CD4-positive, alpha-beta T cell treated with Interleukin-4 for 4 hours (primary cell): ENCODE data around the gene NDUFS2.

Experiments used
- DNase-seq: peaks from one replicate; pipeline ENCODE4 v3.0.0-alpha.2; 2020

Gene NDUFS2

DNA sequence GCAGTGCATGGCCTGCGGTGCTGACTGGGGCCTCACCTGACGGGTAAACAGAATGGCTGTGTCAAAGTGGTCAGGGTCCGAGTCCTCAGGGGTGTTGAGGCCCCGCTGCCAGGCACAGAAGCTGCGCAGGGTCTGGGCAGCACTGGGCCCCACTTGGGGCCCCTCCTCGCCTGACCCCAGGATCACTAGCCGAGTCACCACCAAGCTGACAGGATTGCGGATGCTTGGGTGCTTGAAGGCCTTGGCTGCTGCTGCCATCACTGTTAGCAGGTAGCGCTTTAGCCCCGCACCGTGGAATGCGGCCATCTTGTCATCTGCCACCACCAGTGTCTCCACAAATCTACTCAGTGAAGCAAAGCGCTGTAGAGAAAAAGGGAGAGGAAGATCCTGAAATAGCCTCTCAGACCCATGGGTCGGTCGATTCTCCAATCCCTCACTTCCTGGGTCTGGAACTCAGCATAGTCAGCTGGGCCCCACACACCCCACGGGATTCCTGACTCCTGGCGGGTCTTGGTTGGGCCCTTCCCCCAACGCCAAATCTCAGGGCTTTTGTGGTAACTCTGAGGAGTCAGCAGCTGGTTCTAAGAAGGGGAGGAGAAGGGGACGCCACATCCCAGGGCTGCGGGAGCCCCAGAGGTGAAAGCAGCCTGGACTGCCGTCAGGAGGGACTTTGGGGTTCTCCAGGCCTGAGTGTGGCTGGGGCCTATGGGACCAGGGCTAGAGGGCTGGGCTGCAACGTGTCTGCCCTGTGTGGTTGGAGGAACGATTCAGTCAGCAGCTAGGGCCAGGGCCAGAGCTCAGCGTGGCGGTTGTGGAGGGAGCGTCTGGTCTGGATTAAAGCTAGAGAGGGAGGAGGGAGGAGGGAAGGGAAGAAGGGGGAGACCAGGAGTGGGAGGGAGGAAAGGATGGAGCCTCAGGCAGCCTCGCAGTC is 5.4 kb upstream of the NDUFS2 start:
- no peak for DNase-seq

GRCh38 chr1:161197560-161198193 is 4.5 kb upstream of the NDUFS2 start:
- no peak for DNase-seq

DNA sequence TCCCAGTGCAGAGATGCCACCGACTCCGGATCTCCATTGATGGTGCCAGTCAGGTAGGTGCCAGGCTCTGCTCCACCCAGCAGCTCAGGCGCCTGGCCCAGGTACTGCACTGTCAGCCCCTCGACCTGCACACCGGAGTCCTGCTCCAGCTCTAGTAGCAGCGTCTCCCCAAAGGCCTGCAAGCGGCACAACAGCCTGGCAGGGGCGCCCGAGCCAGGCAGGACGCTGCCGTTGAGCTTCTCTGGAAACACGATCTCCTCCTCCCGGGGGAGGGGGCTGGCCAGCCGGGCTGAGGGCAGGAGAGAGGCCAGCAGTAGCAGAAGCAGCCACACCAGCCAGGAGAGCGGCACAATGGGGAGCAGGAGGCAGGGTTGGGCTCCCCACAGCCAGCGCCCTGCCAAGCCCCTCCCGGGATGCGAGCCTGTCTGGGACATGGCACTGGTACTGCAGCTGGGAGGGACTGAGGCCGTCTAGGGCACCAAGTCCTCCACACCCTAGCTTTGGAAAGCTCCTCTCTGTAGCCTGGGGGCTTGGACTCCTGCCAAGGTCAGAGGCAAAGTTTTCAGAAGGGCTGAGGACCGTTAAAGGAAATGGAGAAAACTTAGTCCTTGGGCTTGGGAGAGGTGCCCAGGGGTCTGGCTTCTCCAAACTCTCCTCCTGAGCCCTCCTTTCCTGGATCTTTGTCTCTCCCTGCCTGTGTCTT is 3.8 kb upstream of the NDUFS2 start:
- DNase-seq: no peak

- DNase-seq: no peak
These were observed 3.2 kb upstream of the NDUFS2 start, which contains the start of gene ADAMTS4 for GRCh38 chr1:161198897-161199431. Gene ADAMTS4 (minus strand): TSS chr1:161199054. CDS start chr1:161198627, 427 bp downstream.

DNA sequence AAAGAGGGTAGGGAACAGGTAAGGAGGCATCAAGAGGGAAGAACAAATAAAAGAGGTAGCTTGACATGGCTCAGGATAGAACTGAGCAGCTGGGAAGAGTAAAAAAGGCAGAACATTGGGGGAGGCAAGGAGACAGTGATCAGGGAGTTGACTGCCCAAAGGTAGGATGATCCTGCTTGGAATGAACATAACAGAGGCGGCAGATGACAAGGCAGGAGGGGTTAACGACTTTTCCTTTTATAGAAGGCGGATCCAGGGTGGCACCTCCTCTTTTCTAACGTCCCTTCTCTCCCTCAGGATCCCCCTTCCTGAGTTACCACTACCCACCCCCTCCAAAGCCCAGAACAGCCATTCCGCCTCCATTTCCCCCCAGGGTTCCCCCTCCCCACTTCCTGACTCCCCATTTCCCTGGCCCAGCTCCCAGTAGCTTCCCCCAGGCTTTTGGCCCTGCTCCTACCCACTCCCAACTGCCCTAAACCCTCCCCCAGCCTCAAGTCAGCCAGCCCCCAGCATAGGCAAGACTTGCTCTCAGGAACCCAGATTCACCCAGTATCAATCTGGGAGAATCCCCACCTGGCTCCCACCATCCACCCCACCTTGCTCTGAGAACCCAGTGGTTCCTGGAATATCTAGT is 2.5 kb upstream of the NDUFS2 start:
- DNase-seq: no peak

GRCh38 chr1:161200421-161200991 is 1.7 kb upstream of the NDUFS2 start:
- no peak for DNase-seq

DNA sequence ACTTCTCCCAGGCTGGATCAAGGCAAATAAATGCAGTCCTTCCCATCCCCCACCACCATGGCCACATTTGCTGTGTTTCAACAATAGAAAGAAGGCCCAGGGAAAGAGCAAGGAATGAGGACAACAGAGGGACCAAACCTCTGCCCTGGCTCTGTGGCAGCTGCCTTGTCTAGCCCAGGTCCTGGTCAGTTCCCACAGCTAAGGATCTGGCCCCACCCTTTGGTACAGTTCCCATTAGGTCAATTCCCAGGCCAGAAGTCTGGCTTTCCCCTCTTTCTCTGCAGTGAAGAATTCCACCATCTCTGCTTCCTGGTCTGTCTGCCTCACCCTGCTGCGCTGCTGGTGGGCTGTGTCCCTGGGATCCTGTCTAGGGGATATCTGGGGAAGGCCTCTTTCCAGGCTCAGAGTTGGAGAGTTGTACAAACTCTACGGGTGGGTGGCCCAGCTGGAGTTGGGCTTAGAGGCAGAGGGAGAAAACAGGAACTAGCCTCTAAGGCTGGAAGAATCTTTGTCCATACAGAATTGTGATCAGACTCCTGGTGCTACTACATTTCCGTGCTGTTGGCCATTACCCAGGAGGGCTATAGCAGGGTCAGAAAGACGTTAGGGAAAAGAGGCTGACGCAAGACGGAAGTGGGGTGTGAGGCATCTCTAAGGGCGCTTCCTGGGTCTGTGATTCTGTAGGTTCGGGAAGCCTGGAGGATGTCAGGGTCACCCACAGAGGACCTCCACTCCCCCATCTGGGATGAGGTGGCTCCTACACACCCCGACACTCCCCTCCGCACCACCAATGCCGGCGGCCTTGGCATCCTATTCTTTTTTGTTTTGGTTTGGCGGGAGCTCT is 953 bp upstream of the NDUFS2 start:
- DNase-seq: no peak

GRCh38 chr1:161206411-161207140 is 4.4 kb downstream of the NDUFS2 start:
- DNase-seq: no peak

GRCh38 chr1:161207173-161207572 is 5.0 kb downstream of the NDUFS2 start:
- DNase-seq: no peak

GRCh38 chr1:161209790-161210409 is 7.7 kb downstream of the NDUFS2 start:
- peak; percentile 65 for DNase-seq

- DNase-seq: no peak
These were observed 12.2 kb downstream of the NDUFS2 start for GRCh38 chr1:161214369-161214768.

DNA sequence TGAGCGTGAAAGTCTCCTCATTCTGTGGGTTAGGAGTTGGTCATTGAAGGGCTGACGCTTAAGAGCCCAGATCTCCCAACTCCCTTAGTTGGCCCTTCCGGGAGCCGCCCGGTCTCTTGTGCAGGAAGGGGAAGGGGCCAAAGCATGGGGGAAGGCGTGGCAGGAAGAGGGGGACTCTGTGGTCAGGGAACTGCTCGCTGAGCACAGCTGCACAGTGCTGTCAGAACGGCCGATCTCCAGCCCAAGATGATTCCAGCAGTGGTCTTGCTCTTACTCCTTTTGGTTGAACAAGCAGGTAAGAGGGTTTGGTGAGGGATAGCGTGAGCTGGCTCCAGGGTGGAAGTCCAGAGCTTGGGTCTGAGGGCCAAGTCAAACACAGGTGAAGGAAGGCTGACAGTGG is 12.9 kb downstream of the NDUFS2 start, which contains the start of gene FCER1G:
Gene FCER1G, plus strand, starts transcription at position 220 of the 400 bp plus-strand sequence. Its CDS starts 27 bp downstream, at position 247.
- DNase-seq: no peak

DNA sequence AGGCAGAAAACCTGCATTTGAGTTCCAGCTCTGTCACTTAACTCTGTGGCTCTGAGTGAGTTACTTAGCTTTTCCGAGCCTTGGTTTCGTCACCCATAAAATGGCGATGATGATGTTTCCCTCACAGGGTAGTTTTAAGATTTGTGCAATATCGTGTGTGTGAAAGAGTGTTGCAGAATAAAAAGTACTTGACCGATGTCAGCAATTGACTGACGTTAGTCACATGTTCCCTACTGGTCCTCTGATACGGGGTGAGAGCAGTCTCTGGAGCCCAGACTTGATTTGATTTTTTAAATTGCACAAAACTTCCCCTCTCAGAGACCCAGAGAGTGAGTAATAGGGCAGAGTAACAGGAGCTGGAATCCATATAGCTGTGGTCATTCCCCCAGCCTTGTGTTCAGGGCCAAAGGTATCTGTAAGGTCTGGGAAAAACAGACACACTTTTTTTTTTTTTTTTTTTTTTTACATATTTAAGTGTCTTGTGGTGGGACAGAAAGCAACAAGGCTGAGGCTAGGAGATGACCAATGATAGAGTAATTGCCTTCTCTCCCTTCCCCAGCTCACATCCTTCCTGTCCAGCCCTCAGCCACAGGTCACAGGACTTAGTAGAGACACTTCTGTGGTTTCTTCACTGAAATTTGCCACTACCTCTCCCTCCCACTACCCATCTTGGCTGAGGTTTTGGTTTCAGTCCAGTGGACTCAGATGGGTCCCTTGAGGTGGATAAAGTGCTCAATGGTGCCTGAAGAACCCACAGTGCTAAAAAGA is 15.0 kb downstream of the NDUFS2 start:
- no peak for DNase-seq

- DNase-seq: no peak
These were observed 15.7 kb downstream of the NDUFS2 start for GRCh38 chr1:161217831-161218230.

GRCh38 chr1:161218301-161219077 is 16.3 kb downstream of the NDUFS2 start:
- no peak for DNase-seq

DNA sequence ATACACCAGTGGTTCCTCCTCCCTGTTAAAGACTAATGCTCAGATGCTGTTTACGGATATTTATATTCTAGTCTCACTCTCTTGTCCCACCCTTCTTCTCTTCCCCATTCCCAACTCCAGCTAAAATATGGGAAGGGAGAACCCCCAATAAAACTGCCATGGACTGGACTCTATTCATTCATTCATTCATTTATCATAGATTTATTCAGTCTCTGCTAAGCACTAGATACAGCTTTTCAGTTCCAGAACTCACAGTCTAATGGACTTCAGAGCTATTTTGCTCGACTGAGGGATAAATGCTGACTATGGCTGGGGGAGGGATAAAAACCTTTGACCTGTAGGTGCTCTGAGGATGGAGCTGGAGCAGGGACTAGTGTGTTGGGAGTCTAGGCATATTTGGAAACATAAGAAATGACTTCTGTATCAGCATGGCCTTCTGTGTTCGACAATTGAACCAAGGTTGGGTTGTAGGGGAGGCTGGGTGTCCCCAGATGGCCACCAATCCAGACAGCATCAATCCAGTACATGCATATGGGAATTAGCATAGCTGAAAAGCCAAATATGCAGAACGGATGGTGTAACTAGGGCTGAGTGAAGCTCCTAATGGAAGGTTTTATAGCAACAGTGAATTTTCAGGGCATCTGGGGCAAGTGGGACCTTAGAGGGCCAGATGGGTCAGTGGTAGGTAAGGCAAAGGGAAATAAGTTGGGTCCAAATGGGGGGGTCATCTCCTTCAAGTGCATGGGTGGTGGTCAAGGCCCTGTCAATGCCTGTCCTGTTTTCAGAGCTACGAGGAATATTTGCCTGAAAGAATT is 17.1 kb downstream of the NDUFS2 start:
- no peak for DNase-seq

DNA sequence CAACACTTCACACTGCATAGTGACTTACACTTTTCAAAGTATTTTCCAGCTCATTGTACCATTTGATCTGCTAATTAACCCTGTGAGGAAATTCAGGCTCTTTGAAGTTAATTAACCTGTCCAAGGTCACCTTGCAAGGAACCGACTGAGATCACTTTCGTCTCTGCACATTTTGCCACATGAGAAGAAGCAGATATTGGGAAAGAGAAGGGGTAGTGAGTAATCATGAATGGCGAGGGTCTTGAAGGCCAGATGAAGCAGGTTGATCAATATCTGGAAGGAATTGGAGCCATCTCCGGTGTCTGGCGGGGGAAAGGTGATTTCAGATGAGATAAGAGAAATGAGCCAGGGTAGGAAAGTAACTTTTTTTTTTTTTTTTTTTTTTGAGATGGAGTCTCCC is 17.8 kb downstream of the NDUFS2 start:
- no peak for DNase-seq
